ENCODE measurements around the gene TMEM108. TPM values are rescaled to one million over a fixed set of nuclear protein-coding genes. Genes with fewer than 3 reads are reported as not detected.
"Not testable (repeated sequence)": the region's sequence is repeated elsewhere in the genome, so short reads cannot be mapped to it uniquely, and the experiment has no call there.

Gene TMEM108
- total and polyA plus RNA-seq, 2 of the 4 experiments (the other 2 are of a cell fraction), result 0.18 to 2.2 TPM

DNA sequence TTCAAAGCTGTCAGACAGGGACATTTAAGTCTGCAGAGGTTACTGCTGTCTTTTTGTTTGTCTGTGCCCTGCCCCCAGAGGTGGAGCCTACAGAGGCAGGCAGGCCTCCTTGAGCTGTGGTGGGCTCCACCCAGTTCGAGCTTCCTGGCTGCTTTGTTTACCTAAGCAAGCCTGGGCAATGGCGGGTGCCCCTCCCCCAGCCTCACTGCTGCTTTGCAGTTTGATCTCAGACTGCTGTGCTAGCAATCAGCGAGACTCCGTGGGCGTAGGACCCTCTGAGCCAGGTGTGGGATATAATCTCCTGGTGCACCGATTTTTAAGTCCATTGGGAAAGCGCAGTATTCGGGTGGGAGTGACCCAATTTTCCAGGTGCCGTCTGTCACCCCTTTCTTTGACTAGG is 33.2 kb upstream of the TMEM108 start:
- H3K27ac ChIP-seq (ENCODE audit: insufficient read depth, low read length); H3K36me3 ChIP-seq (ENCODE audit: control insufficient read depth, insufficient read depth, low read length); POLR2A ChIA-PET (ENCODE audit: unreplicated experiment); intact Hi-C loops (cut with micrococcal nuclease); H2BK15ac ChIP-seq (ENCODE audit: low read depth, low read length); dilution Hi-C loops (cut with HindIII; ENCODE audit: low sequenced_read_pairs, unreplicated experiment); H3K23ac ChIP-seq (ENCODE audit: low read depth, low read length); H2AK9ac ChIP-seq (replicated peaks; ENCODE audit: low read depth, low read length, poor library complexity); H4K8ac ChIP-seq (ENCODE audit: low read depth in 2 of 2, low read length in 2 of 2); H3K18ac ChIP-seq (ENCODE audit: low read depth, low read length); H3K79me1 ChIP-seq (ENCODE audit: low read depth in 1 of 2, low read length in 2 of 2); H2AFZ ChIP-seq (replicated peaks; ENCODE audit: low read length, poor library complexity); H3K4me1 ChIP-seq (ENCODE audit: control insufficient read depth, insufficient read depth, low read length); H3K9me3 ChIP-seq (ENCODE audit: control insufficient read depth, insufficient read depth, low read length); H2AK5ac ChIP-seq (ENCODE audit: low read depth, low read length); H3K27me3 ChIP-seq (ENCODE audit: control insufficient read depth, insufficient read depth, low read length); H3K4ac ChIP-seq (ENCODE audit: low read depth, low read length); ATAC-seq (ENCODE audit: low read depth); DNase-seq; H3K14ac ChIP-seq (replicated peaks; ENCODE audit: low read depth, low read length); H3K9ac ChIP-seq (ENCODE audit: low read depth, low read length); H4K5ac ChIP-seq (ENCODE audit: low read depth, low read length); H3K4me3 ChIP-seq (ENCODE audit: insufficient read depth, low read depth, low read length); H2BK120ac ChIP-seq (ENCODE audit: low read depth, low read length); BruUV-seq (replicated peaks); H2BK20ac ChIP-seq (ENCODE audit: low read depth, low read length); H3K56ac ChIP-seq (ENCODE audit: extremely low read depth, insufficient read depth, low read length); H3K4me2 ChIP-seq (ENCODE audit: low read depth, low read length); CTCF ChIA-PET; H2BK5ac ChIP-seq (ENCODE audit: low read depth, low read length, poor library complexity, severe bottlenecking); H3K9me1 ChIP-seq (ENCODE audit: insufficient read depth, low read length); H4K91ac ChIP-seq (ENCODE audit: insufficient read depth, low read depth, low read length); in situ Hi-C loops (cut with MboI; ENCODE audit: low sequenced_read_pairs); H4K20me1 ChIP-seq (ENCODE audit: insufficient read depth, low read length): not testable (repeated sequence)
- 81% methylated on average over 6 of the region's 9 CpGs; no CpG with 5 or more reads in 1 of the 2 experiments for WGBS, 2 experiments (ENCODE audit: extremely low coverage in 2 of 2, insufficient read length in 1 of 2)
